Stomach smooth muscle (tissue), 2 donors: ENCODE measurements around the gene POLR1F.

Experiments used
- H3K27ac ChIP-seq: one replicate; pipeline ENCODE4 v1.7.0; 2013; ENCODE audit warnings: mild to moderate bottlenecking, low read length, inconsistent platforms
- H3K27me3 ChIP-seq, 2 donors: one replicate each; pipeline ENCODE4 v1.7.0; 2013; ENCODE audit warnings: low read length in 2 of 2; ENCODE audit not compliant: insufficient read depth in 2 of 2, control insufficient read depth in 1 of 2
- H3K36me3 ChIP-seq, 2 donors: one replicate each; pipeline ENCODE4 v1.7.0; 2013; ENCODE audit warnings: low read length in 2 of 2; ENCODE audit not compliant: control insufficient read depth in 2 of 2, insufficient read depth in 2 of 2
- H3K4me1 ChIP-seq: one replicate; pipeline ENCODE4 v1.7.0; 2013; ENCODE audit warnings: low read length; ENCODE audit not compliant: control insufficient read depth, insufficient read depth
- H3K4me3 ChIP-seq, 2 donors: one replicate each; pipeline ENCODE4 v1.7.0; 2013; ENCODE audit warnings: low read length in 2 of 2
- H3K9ac ChIP-seq, 2 donors: one replicate each; pipeline ENCODE4 v1.7.0; 2013; ENCODE audit warnings: low read length in 2 of 2, mild to moderate bottlenecking in 1 of 2
- H3K9me3 ChIP-seq, 2 donors: one replicate each; pipeline ENCODE4 v1.7.0; 2013; ENCODE audit warnings: low read length in 2 of 2; ENCODE audit not compliant: control insufficient read depth in 2 of 2
- donor health status: healthy.
- donor health status: Pancreatic carcinoma.

The POLR1F gene

GRCh38 chr7:19708397-19709248, at the start of gene POLR1F:
Gene POLR1F (minus strand): TSS chr7:19709037. CDS start chr7:19709016, 21 bp downstream.
- H3K27ac ChIP-seq: peak within 1 kb of the TSS; percentile 53
- peak within 1 kb of the TSS; percentile 85 to 89 for H3K9ac ChIP-seq
- H3K4me3 ChIP-seq: peak within 1 kb of the TSS; percentile 92 to 93
- no peaks in the 10 kb centered on the region for H3K36me3 ChIP-seq
- H3K4me1 ChIP-seq: peaks cover 5% of the 10 kb centered on the region
- no peaks in the 10 kb centered on the region for H3K27me3 ChIP-seq
- no peaks in the 10 kb centered on the region for H3K9me3 ChIP-seq

GRCh38 chr7:19754521-19755116, 45.8 kb upstream of the POLR1F start:
- Histone ChIP-seq H3K9ac (no peak overlapping the region), H3K27ac (no peak overlapping the region), H3K4me1 (no peaks in the 10 kb centered on the region)

GRCh38 chr7:19752020-19752419, 43.2 kb upstream of the POLR1F start:
- Histone ChIP-seq H3K27ac (no peak overlapping the region), H3K36me3 (no peaks in the 10 kb centered on the region), H3K27me3 (no peaks in the 10 kb centered on the region), H3K4me1 (no peaks in the 10 kb centered on the region), H3K9me3 (no peaks in the 10 kb centered on the region), H3K9ac (no peak overlapping the region), H3K4me3 (no peak overlapping the region)

More at GRCh38 chr7:19754521-19755116, 45.8 kb upstream of the POLR1F start:
- H3K36me3 ChIP-seq: no peaks in the 10 kb centered on the region
- no peaks in the 10 kb centered on the region for H3K9me3 ChIP-seq
- H3K27me3 ChIP-seq: no peaks in the 10 kb centered on the region
- no peak overlapping the region for H3K4me3 ChIP-seq

GRCh38 chr7:19749658-19750057, 40.8 kb upstream of the POLR1F start:
- Histone ChIP-seq H3K27ac (no peak overlapping the region), H3K9ac (no peak overlapping the region), H3K36me3 (no peaks in the 10 kb centered on the region), H3K9me3 (no peaks in the 10 kb centered on the region), H3K4me3 (no peak overlapping the region), H3K27me3 (no peaks in the 10 kb centered on the region), H3K4me1 (no peaks in the 10 kb centered on the region)

GRCh38 chr7:19747740-19748339, 39.0 kb upstream of the POLR1F start:
- no peak overlapping the region for H3K27ac ChIP-seq
- H3K4me3 ChIP-seq: no peak overlapping the region
- H3K36me3 ChIP-seq: no peaks in the 10 kb centered on the region
- no peaks in the 10 kb centered on the region for H3K27me3 ChIP-seq
- H3K4me1 ChIP-seq: no peaks in the 10 kb centered on the region
- H3K9me3 ChIP-seq: no peaks in the 10 kb centered on the region
- no peak overlapping the region for H3K9ac ChIP-seq

- H3K9ac ChIP-seq: no peak overlapping the region
- H3K27me3 ChIP-seq: no peaks in the 10 kb centered on the region
- no peaks in the 10 kb centered on the region for H3K9me3 ChIP-seq
- H3K36me3 ChIP-seq: no peaks in the 10 kb centered on the region
- H3K4me3 ChIP-seq: no peak overlapping the region
- no peaks in the 10 kb centered on the region for H3K4me1 ChIP-seq
- no peak overlapping the region for H3K27ac ChIP-seq
Measured at GRCh38 chr7:19744075-19744474, 35.2 kb upstream of the POLR1F start.

- Histone ChIP-seq H3K4me1 (no peaks in the 10 kb centered on the region), H3K4me3 (no peak overlapping the region), H3K27me3 (peaks cover 0 to 2% of the 10 kb centered on the region in 2 donors), H3K9me3 (no peaks in the 10 kb centered on the region), H3K27ac (no peak overlapping the region), H3K36me3 (no peaks in the 10 kb centered on the region), H3K9ac (no peak overlapping the region)
Measured at GRCh38 chr7:19728716-19729115, 19.9 kb upstream of the POLR1F start.

- H3K9me3 ChIP-seq: no peaks in the 10 kb centered on the region
Measured at GRCh38 chr7:19725770-19726169, 16.9 kb upstream of the POLR1F start.

GRCh38 chr7:19715499-19715898, 6.7 kb upstream of the POLR1F start:
- Histone ChIP-seq H3K4me1 (no peaks in the 10 kb centered on the region), H3K27ac (no peak overlapping the region), H3K27me3 (no peaks in the 10 kb centered on the region), H3K4me3 (no peak overlapping the region), H3K9me3 (no peaks in the 10 kb centered on the region), H3K36me3 (no peaks in the 10 kb centered on the region), H3K9ac (no peak overlapping the region)

More at GRCh38 chr7:19725770-19726169, 16.9 kb upstream of the POLR1F start:
- no peak overlapping the region for H3K9ac ChIP-seq
- H3K4me3 ChIP-seq: no peak overlapping the region
- no peaks in the 10 kb centered on the region for H3K36me3 ChIP-seq
- H3K27me3 ChIP-seq: peaks cover 0 to 2% of the 10 kb centered on the region in 2 donors
- no peak overlapping the region for H3K27ac ChIP-seq
- no peaks in the 10 kb centered on the region for H3K4me1 ChIP-seq

GRCh38 chr7:19713676-19714075, 4.8 kb upstream of the POLR1F start:
- Histone ChIP-seq H3K4me3 (no peak overlapping the region), H3K4me1 (no peaks in the 10 kb centered on the region), H3K9me3 (no peaks in the 10 kb centered on the region), H3K36me3 (no peaks in the 10 kb centered on the region), H3K27ac (no peak overlapping the region), H3K27me3 (no peaks in the 10 kb centered on the region), H3K9ac (no peak overlapping the region)
